ENCODE results near the gene GON7. TPM values are rescaled to one million over a fixed set of nuclear protein-coding genes. Genes with fewer than 3 reads are reported as not detected.

GON7 gene
- 23.3 and 24.8 TPM in 2 replicates for total RNA-seq (2014; rRNA removed; shearing (Covaris generic))

GRCh38 chr14:93206793-93207467, at the start of gene GON7, which contains the start of gene UBR7:
TSS of gene GON7 (minus strand) at chr14:93207065. CDS start at chr14:93207037, 28 bp downstream.
TSS of gene UBR7 (plus strand) at chr14:93207256. CDS start at chr14:93207292, 36 bp downstream.

GRCh38 chr14:93184391-93185348, 22.2 kb downstream of the GON7 start, which contains the start of the genes LYSET and MOAP1:
TSS of gene LYSET (plus strand) at chr14:93185317. CDS start at chr14:93185406, 89 bp downstream.
TSS of gene MOAP1 (minus strand) at chr14:93184897. CDS start at chr14:93184242, 655 bp downstream.

Other genes starting within 250 kb of the GON7 start
- gene ITPK1, start 91.1 kb downstream of the GON7 start, total RNA-seq (2014; rRNA removed; shearing (Covaris generic)): 50.5 and 51.0 TPM in 2 replicates
- 22.6 and 22.7 TPM in 2 replicates for gene MOAP1, start 22.2 kb downstream of the GON7 start, total RNA-seq (2014; rRNA removed; shearing (Covaris generic))
- 6.7 and 6.8 TPM in 2 replicates for gene LYSET, start 21.7 kb downstream of the GON7 start, total RNA-seq (2014; rRNA removed; shearing (Covaris generic))
- gene UBR7, start 191 bp upstream of the GON7 start, total RNA-seq (2014; rRNA removed; shearing (Covaris generic)): 61.8 and 73.4 TPM in 2 replicates
- gene BTBD7, start 126.0 kb upstream of the GON7 start, total RNA-seq (2014; rRNA removed; shearing (Covaris generic)): 7.0 and 10.1 TPM in 2 replicates
- not detected in 2 replicates for gene COX8C, start 140.1 kb upstream of the GON7 start, total RNA-seq (2014; rRNA removed; shearing (Covaris generic))
- not detected in 2 replicates for gene UNC79, start 223.9 kb upstream of the GON7 start, total RNA-seq (2014; rRNA removed; shearing (Covaris generic))

Measured in A375 (cell line).